MV-4-11 (cell line): ENCODE results near the gene ZNF133.

Experiments used
- DNase-seq: peaks from one replicate; lab custom pipeline; 2025; lab: John Stamatoyannopoulos, UW

ZNF133 gene

GRCh38 chr20:18361678-18362077 is 73.4 kb downstream of the ZNF133 start:
- DNase-seq, result no peak

DNA sequence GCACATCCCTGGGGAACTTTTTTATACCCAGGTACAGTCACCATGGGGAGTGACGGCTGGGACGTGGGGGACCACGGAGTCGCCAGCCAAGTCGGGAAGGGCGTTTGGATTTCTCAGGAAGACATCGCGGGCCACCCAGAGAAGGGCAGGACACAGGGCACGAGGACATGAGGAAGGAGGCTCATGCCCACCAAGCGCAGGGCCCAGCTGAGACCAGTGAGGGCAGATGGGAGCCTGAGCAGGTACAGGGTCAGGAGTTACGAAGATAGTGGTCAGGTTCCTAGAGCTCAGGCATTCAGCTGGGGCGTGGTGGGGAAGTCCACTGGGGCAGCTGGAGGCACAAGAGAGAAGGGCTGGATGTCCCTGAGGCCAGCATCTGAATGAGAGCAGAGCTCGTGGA is 74.6 kb downstream of the ZNF133 start:
- DNase-seq, result no peak

- DNase-seq, result no peak
Measured at GRCh38 chr20:18363708-18364107, 75.4 kb downstream of the ZNF133 start.

DNA sequence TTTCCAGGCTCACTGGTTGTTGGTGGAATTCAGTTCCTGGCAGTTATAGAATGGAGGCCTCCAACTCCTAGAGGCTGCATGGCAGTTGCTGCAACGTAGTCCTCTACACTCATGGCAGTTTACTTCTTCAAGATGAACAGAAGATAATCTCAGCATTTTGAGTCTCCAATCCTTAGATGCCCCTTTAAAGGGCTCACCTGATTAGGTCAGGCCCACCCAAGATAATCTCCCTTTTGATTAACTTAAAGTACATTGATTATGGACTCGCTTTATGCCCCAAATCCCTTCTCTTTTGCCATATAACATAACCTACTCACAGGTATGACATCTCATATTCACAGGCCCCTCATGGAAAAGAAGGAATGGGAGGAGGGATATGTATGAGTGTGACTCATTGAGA is 76.4 kb downstream of the ZNF133 start:
- DNase-seq, result no peak
